HG02588 (cell line): ENCODE data around the gene SLC1A4.
"Not testable (repeated sequence)": the region's sequence is repeated elsewhere in the genome, so short reads cannot be mapped to it uniquely, and the experiment has no call there.

Experiments
- ATAC-seq: cut with Tn5 transposase; IDR thresholded peaks from one replicate; pipeline ENCODE4 v1.9.1; 2021; ENCODE audit warnings: mild to moderate bottlenecking, moderate library complexity; ENCODE audit not compliant: unreplicated experiment

The SLC1A4 gene

DNA sequence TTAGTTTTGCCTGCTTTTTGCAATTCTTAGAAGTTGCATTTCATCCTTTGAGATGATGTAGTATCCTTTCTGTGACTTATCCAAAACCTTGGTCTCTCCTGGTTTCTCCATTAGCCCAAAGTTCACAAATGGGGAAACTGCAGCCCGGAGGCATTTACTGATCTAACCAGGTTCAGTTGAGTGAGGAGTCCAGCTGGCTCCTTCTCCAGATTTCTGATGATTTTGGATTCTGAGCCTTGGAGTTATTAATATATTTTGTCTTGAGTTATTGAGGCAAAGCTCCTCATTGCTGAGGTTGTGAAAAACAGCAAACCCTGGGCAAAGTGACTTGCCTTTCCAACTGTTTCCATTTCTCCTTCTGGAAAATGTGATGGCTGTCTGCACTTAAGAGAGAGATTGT, 1.7 kb downstream of the SLC1A4 start:
- ATAC-seq: no peak

GRCh38 chr2:64992218-64992617, 3.0 kb downstream of the SLC1A4 start:
- no peak for ATAC-seq

DNA sequence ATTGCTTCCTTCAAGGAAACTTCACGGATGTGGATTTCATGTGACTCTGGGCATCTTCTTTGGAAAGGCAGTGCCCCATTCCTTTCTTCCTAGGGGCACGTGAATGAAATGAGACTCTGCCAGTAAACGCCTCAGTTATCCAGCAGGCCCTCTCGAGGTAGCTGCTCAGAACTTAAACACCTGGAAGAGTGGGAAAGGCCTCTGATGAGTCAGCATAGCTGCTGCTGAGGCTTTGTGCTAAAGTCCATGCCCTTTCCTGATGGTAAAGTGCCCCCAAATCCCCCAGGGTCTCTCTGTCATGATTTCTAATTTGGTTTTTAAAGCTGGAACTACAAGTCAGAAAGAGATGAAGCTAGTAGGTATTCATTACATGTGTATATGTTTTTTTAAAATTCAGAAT, 3.8 kb downstream of the SLC1A4 start:
- ATAC-seq: no peak

GRCh38 chr2:64995041-64995440, 5.8 kb downstream of the SLC1A4 start:
- ATAC-seq: no peak

- no peak for ATAC-seq
Observed at GRCh38 chr2:64996871-64997307, 7.7 kb downstream of the SLC1A4 start.

DNA sequence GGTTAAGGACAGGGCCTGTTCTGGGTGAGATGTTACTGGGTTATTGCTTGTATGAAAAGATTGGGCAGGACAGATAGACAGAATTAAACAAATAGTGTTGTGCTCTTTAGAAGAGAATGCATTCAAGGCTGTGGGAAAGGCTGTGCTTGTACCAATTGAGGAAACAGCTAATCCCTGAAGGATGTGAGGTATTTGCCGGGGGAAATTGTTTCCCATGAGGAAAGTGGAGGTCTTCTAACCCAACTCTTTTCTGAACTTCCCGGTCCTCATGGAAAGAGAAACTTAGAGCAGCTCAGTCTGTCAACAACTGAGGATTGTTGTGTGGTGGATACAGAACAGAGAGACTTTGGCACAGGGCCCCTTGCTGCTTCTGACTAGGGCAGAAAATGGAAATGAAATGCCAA, 9.5 kb downstream of the SLC1A4 start:
- ATAC-seq: no peak

DNA sequence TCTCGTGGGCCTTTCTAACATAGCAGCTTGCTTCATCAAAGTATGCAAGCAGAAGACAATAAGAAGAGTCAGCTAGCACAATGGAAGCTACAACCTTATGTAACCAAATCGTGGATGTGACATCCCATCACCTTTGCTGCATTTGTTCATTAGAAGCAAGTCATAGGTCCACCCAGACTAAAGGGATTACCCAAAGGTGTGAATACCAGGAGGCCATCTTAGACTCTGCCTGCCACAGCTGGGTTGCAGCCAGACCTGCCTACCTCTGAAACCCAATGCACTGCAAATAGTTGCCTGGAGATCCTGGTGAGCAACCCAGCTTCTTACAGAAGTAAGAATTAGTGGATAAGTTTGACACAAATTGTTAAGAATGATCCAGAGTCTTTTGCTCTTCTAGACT, 10.6 kb downstream of the SLC1A4 start:
- ATAC-seq: no peak

- ATAC-seq: no peak
Observed at GRCh38 chr2:65000644-65001043, 11.4 kb downstream of the SLC1A4 start.

DNA sequence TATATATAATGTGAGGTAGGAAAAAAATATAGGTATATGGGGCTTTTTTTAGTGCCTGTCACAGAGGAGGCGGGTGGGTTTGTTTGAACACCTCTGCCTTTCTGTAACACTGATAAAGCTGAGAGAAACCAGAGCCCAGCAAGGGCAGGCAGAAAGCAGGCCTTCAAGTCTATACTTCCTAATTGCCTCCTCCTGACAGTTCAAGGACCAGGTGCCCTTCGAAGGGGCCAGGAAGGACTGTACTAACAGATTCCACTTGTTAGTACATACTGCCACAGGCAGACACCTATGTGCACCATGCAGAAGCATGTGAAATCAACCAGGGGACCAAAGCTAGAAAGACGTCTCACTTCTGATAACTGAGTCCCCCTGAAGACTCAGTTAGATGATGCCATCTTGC, 13.8 kb downstream of the SLC1A4 start:
- no peak for ATAC-seq

DNA sequence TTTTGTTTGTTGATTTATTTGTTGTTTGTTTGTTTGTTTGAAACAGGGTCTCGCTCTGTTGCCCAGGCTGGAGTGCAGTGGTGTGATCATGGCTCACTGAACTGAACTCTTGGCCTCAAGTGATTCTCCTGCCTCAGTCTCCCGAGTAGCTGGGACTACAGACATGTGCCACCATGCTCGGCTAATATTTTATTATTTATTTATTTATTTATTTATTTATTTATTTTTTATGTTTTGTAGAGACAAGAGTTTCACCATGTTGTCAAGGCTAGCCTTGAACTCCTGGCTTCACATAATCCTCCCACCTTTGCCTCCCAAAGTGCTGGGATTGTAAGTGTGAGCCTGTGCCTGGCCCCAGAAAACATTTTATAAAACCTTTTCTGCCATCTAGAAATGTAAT, 15.0 kb downstream of the SLC1A4 start:
- ATAC-seq: not testable (repeated sequence)

GRCh38 chr2:65013776-65014175, 24.6 kb downstream of the SLC1A4 start:
- no peak for ATAC-seq

GRCh38 chr2:65015731-65016130, 26.5 kb downstream of the SLC1A4 start:
- ATAC-seq: no peak

DNA sequence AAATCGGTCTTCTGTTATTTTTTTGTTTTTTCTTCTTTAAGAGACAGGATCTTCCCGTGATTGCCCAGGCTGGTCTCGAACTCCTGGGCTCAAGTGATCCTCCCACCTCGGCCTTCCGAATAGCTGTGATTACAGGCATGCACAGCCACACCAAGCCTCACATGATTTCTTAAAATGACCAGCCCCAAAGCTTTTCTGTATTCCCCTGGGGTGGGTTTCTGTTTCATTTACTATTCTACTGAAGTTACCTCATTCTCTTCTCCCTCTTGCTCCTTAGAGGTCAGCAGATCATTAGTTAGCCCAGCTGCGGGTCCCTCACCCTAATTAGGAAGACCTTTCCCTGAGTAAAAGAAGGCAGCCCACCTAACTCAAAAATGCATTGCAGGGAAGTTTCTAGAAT, 27.6 kb downstream of the SLC1A4 start:
- peak; percentile 51 for ATAC-seq

GRCh38 chr2:65017335-65017734, 28.1 kb downstream of the SLC1A4 start:
- no peak for ATAC-seq

DNA sequence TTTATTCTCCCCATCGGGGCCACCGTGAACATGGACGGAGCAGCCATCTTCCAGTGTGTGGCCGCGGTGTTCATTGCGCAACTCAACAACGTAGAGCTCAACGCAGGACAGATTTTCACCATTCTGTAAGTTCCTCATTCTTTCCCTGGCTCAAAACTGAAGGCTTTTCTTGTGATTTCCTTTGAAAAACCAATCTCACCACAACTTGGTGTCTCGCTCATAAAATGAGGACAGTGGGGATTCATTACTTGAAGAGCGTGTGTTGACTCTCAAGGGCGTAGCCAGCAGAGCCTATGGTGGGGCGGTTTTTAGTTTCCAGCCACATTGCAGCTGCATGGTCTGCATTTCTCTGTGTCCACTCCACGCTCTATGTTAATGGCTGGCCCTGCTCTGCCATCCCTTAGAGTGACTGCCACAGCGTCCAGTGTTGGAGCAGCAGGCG, 29.0 kb downstream of the SLC1A4 start:
- no peak for ATAC-seq

DNA sequence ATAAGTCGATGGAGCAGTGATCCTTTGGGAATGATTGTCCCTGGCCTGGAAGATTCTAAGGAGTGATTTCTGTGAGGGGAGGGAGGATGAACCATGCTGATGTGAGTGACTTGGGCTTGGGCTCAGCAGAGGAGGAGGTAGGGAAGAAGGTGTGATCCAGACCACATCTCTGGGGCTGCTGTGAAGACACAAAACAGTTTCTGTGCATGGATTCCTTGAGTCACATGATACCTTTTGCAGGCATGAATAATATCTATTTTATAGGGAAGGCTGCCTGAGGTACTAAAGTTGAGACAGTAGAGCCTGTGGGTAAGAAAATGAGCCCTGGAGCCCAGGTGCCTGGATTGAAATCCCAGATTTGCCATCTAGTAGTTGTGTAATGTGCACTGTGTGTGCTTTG, 29.8 kb downstream of the SLC1A4 start:
- ATAC-seq: no peak

GRCh38 chr2:65019675-65020195, 30.5 kb downstream of the SLC1A4 start:
- ATAC-seq: no peak

DNA sequence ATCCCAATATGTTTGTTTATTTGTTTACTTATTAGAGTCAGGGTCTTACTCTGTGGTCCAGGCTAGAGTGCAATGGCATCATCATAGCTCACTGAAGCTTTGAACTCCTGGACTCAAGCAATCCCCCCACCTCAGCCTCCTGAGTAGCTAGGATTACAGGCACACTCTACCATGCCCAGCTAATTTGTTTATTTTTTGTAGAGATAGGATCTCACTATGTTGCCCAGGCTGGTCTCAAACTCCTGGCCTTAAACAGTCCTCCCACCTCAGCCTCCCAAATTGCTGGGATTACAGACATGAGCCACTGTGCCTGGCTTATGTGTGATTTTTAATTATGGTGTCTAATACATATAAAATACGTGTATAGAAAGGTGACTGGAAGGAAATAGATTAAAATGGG, 31.1 kb downstream of the SLC1A4 start:
- ATAC-seq: not testable (repeated sequence)

- no peak for ATAC-seq
Observed at GRCh38 chr2:65020943-65021528, 31.8 kb downstream of the SLC1A4 start.

- ATAC-seq: no peak
Observed at GRCh38 chr2:65021709-65022108, 32.5 kb downstream of the SLC1A4 start.

DNA sequence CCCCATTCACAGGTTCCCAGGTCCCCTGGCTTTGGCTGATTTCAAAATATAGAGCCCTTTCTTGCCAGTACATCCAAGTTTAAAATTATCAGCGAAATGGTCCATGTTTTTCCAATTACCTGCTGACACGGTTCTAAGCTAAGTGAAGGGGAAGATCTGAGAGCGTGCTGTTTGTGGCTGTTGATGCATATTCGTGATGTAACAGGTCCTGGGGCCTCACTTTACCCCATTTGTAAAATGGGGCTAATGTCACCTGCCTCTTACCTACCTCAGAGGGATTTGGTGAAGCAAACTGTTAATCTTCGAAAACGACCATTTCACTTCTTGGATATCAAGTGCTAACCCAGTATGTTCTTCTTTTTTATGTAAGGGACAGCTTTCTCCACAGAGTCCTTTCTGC, 33.0 kb downstream of the SLC1A4 start:
- ATAC-seq: no peak

DNA sequence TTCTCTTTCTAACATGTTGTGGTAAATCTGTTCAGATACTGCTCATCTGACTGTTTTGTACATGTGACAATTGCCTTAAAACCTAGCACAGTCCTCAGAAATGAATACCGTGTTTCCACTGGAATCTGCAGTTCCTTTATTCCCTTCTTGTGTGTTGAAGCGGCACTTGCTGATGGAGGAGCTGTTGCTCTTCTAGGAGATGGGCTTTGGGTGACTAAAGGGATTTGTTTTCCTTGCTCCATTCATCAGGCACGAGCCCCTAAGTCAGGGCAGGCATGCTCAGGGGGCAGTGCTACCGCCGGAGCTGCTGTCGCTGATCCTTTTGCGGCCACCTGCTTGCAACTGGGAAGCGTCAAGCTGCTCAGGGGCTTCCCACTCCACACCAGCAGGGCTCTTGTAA, 34.5 kb downstream of the SLC1A4 start:
- no peak for ATAC-seq

GRCh38 chr2:65024149-65024829, 35.1 kb downstream of the SLC1A4 start:
- ATAC-seq: no peak
